HepG2 (cell line): ENCODE measurements around the gene P3H2. TPM values are rescaled to one million over a fixed set of nuclear protein-coding genes. Genes with fewer than 3 reads are reported as not detected.
A peak's percentile ranks its signal among the peaks of the same experiment; 100 is the strongest.

Experiments
- ATAC-seq: fragments of 200-7000 bp; cut with Tn5 transposase; 3 replicates; pipeline ENCODE4 v1.9.1; 2020; ENCODE audit warnings: mild to moderate bottlenecking, moderate library complexity
- BruUV-seq: library from RNA; stranded (reverse); fragments of 400-500 nt; replicated peaks from 2 replicates; lab custom pipeline; 2021; lab: Mats Ljungman, UMichigan
- CTCF ChIA-PET: fragments of 300-600 bp; formaldehyde crosslinking; extraction: SDS; loops from one replicate; lab custom pipeline; 2021; ENCODE audit warnings: low total read pairs, inconsistent platforms, low intra/inter-chr PET ratio; lab: Yijun Ruan, JAX
- POLR2A ChIA-PET: fragments of 350-600 bp; sonication (Branson Sonifier 250); formaldehyde crosslinking; loops from one replicate; lab custom pipeline; 2020; ENCODE audit warnings: antibody characterized with exemption, inconsistent platforms; lab: Yijun Ruan, JAX
- DNase-seq: peaks from one replicate; pipeline ENCODE4 v3.0.0-alpha.2; 2015; ENCODE audit warnings: low spot score
- FAIRE-seq: peaks from 3 replicates; lab custom pipeline; 2011; peaks lifted over from hg19 to GRCh38; lab: Jason Lieb, UNC
- H2AFZ ChIP-seq: one replicate; pipeline ENCODE4 v1.6.1; 2011; ENCODE audit warnings: low read length, inconsistent platforms
- H3K27ac ChIP-seq: fragments of 300-600 bp; 3 replicates; pipeline ENCODE4 v1.8.0; 2011; ENCODE audit warnings: mixed run types, mild to moderate bottlenecking, mixed read lengths, low read length, inconsistent platforms; ENCODE audit not compliant: insufficient read depth; ENCODE audit errors: extremely low read length
- H3K27me3 ChIP-seq, 2 experiments: fragments of 200-600 bp in 1 of 2; 2 replicates in 1 of 2; 3 replicates in 1 of 2; pipeline versions ENCODE4 v1.6.0 to v1.8.0; 2011; ENCODE audit warnings: low read length in 2 of 2, mild to moderate bottlenecking in 2 of 2, moderate library complexity in 2 of 2, inconsistent platforms in 1 of 2; ENCODE audit not compliant: insufficient read depth in 2 of 2, control insufficient read depth in 1 of 2
- H3K36me3 ChIP-seq, 2 experiments: fragments of 200-600 bp in 1 of 2; replicated peaks in 1 of 2; 2 replicates in 1 of 2; 3 replicates in 1 of 2; pipeline versions ENCODE4 v1.5.1 to v1.8.0; 2011; ENCODE audit warnings: low read length in 2 of 2, inconsistent platforms in 1 of 2; ENCODE audit not compliant: insufficient read depth in 2 of 2, control insufficient read depth in 1 of 2
- H3K4me1 ChIP-seq: 2 replicates; pipeline ENCODE4 v1.5.1; 2012; ENCODE audit warnings: low read length, inconsistent platforms; ENCODE audit not compliant: insufficient read depth
- H3K4me2 ChIP-seq: 2 replicates; pipeline ENCODE4 v1.6.0; 2011; ENCODE audit warnings: low read depth, low read length, inconsistent platforms
- H3K4me3 ChIP-seq, 3 experiments: fragments of 200-600 bp in 1 of 3; sonication (generic), shearing (Covaris generic) in 1 of 3; replicated peaks in 1 of 3; 2 replicates each; pipeline ENCODE4 v1.5.1; 2011 to 2016; ENCODE audit warnings: low read length in 3 of 3, inconsistent platforms in 2 of 3, low read depth in 2 of 3, mild to moderate bottlenecking in 2 of 3, control low read depth in 1 of 3, mixed read lengths in 1 of 3; ENCODE audit not compliant: insufficient read depth in 1 of 3
- H3K79me2 ChIP-seq: one replicate; pipeline ENCODE4 v1.6.1; 2011; ENCODE audit warnings: low read length, inconsistent platforms; ENCODE audit not compliant: insufficient read depth
- H3K9ac ChIP-seq: 2 replicates; pipeline ENCODE4 v1.6.0; 2011; ENCODE audit warnings: mild to moderate bottlenecking, low read depth, low read length, inconsistent platforms; ENCODE audit not compliant: insufficient read depth
- H3K9me3 ChIP-seq: 2 replicates; pipeline ENCODE4 v1.5.1; 2012; ENCODE audit warnings: mild to moderate bottlenecking, low read length
- H4K20me1 ChIP-seq: 2 replicates; pipeline ENCODE4 v1.6.0; 2011; ENCODE audit warnings: inconsistent platforms, mild to moderate bottlenecking, low read length, moderate library complexity; ENCODE audit not compliant: insufficient read depth
- ARID3A ChIP-seq: IDR thresholded peaks from 2 replicates; pipeline ENCODE4 v1.6.1; 2012; ENCODE audit warnings: low read depth, low read length, improper control_type of control experiment
- CTCF ChIP-seq: sonication (generic); formaldehyde crosslinking; IDR thresholded peaks from 2 replicates; pipeline ENCODE4 v1.5.0; 2020; ENCODE audit warnings: mild to moderate bottlenecking, missing genetic modification reagents, moderate library complexity
- FIP1L1 ChIP-seq: fragments of 200-400 bp; formaldehyde crosslinking; IDR thresholded peaks from 2 replicates; pipeline ENCODE4 v1.6.1; 2018; ENCODE audit warnings: low read depth, mild to moderate bottlenecking, low read length, moderate library complexity, borderline replicate concordance; ENCODE audit not compliant: insufficient read depth
- SMC3 ChIP-seq: IDR thresholded peaks from 2 replicates; pipeline ENCODE4 v1.6.1; 2011; ENCODE audit warnings: low read length, improper control_type of control experiment
- STAG1 ChIP-seq: sonication (generic); formaldehyde crosslinking; IDR thresholded peaks from 2 replicates; pipeline ENCODE4 v1.4.0; 2020; ENCODE audit warnings: missing genetic modification reagents
- SUZ12 ChIP-seq: fragments of 150-350 bp; IDR thresholded peaks from 2 replicates; pipeline ENCODE4 v1.6.1; 2014; ENCODE audit warnings: low read depth, low read length
- ZFP36 ChIP-seq: fragments of 150-350 bp; IDR thresholded peaks from 2 replicates; pipeline ENCODE4 v1.6.1; 2018; ENCODE audit warnings: borderline replicate concordance, low read length, low read depth; ENCODE audit not compliant: partially characterized antibody
- WGBS: methylation state at CpG from one replicate; pipeline ENCODE4 v1.1.6; 2017; ENCODE audit warnings: low lambda C conversion rate; 5-methylcytosine and 5-hydroxymethylcytosine counted together
- in situ Hi-C: cut with HindIII; loops from 2 replicates; pipeline ENCODE4 v1.10.0; 2017; ENCODE audit warnings: low pct_unique_long_range_greater_than_20kb; ENCODE audit not compliant: extremely low pct_ligation_motif_present
- intact Hi-C: fragments of 100-400 bp; cut with micrococcal nuclease; formaldehyde crosslinking; loops from one replicate; pipeline ENCODE4 v1.10.0; 2022; ENCODE audit not compliant: unreplicated experiment
- polyA plus RNA-seq, 8 experiments: library from polyadenylated mRNA; depleted of rRNA in 3 of 8; stranded (reverse) in 7 of 8; unstranded in 1 of 8; fragments of >200 nt; fragmentation: Illumina TruSeq in 4 of 8; extraction: Trizol in 4 of 8; gene quantifications; 2 replicates each; pipeline versions ENCODE4 v1.2.1 to v1.2.3, GENCODE V29; 2011 to 2016; ENCODE audit warnings: low read depth in 4 of 8, missing spikeins in 1 of 8, mixed read lengths in 1 of 8; ENCODE audit not compliant: insufficient read depth in 1 of 8
- total RNA-seq, 5 experiments: library from RNA; depleted of rRNA; stranded (reverse); fragments of >200 nt; fragmentation: Illumina TruSeq; extraction: Trizol; gene quantifications; 2 replicates each; pipeline ENCODE4 v1.2.3, GENCODE V29; 2016; ENCODE audit warnings: low read depth in 1 of 5

P3H2 gene
- total and polyA plus RNA-seq, 2 of the 13 experiments (the other 11 are each of a cell fraction or from before 2014, with no cell fraction given) = not detected

- TF ChIP-seq SUZ12 (no peak), CTCF (CRISPR knock-in tag) (peak; percentile 71), FIP1L1 (no peak), ARID3A (0 out of 2 replicates have a peak, but pooled peaks have one; percentile 23), ZFP36 (no peak), SMC3 (peak; percentile 75; the same call in 1 of the 2 replicates), STAG1 (CRISPR knock-in tag) (peak; percentile 83)
- Histone ChIP-seq H3K79me2 (no peaks in the 10 kb centered on the region), H3K9ac (no peak overlapping the region), H3K9me3 (no peaks in the 10 kb centered on the region), H3K4me2 (no peak overlapping the region), H3K4me3 (no peak overlapping the region), H3K27ac (no peak overlapping the region), H4K20me1 (no peaks in the 10 kb centered on the region), H3K36me3 (no peaks in the 10 kb centered on the region), H3K27me3 (no peaks in the 10 kb centered on the region; a peak in 1 of 5 replicates), H3K4me1 (no peaks in the 10 kb centered on the region), H2AFZ (no peak overlapping the region)
- BruUV-seq = no TSS peak
- 18% methylated on average over 5 of the region's 5 CpGs for WGBS
- ATAC-seq (peak; percentile 44; the same call in 1 of the 3 replicates), FAIRE-seq (peak; percentile 62), DNase-seq (peak; percentile 48)
- ChIA-PET CTCF (interaction anchor here (1.3 to 2.2 kb wide), 3 partner anchors 65 to 457 kb away, joined by 3 to 14 read pairs (median 7); no protein-coding TSS in a partner anchor), POLR2A (no interaction called here)
- intact Hi-C loops = loop anchor here (1.0 to 10.0 kb wide), 5 partner anchors 67 to 355 kb away; partner anchors contain the start of genes CLDN1 and P3H2
- in situ Hi-C loops = loop anchor here (25.0 kb wide), 2 partner anchors 445 to 720 kb away; no protein-coding TSS in a partner anchor
Measured at GRCh38 chr3:189967254-189967865, 153.3 kb downstream of the P3H2 start.
